ENCODE data around the gene KCNJ1. TPM values are rescaled to one million over a fixed set of nuclear protein-coding genes. Genes with fewer than 3 reads are reported as not detected.

KCNJ1 gene
- total and polyA plus RNA-seq, 2 experiments from 2014 or later = 0.16 TPM; not detected in 1

DNA sequence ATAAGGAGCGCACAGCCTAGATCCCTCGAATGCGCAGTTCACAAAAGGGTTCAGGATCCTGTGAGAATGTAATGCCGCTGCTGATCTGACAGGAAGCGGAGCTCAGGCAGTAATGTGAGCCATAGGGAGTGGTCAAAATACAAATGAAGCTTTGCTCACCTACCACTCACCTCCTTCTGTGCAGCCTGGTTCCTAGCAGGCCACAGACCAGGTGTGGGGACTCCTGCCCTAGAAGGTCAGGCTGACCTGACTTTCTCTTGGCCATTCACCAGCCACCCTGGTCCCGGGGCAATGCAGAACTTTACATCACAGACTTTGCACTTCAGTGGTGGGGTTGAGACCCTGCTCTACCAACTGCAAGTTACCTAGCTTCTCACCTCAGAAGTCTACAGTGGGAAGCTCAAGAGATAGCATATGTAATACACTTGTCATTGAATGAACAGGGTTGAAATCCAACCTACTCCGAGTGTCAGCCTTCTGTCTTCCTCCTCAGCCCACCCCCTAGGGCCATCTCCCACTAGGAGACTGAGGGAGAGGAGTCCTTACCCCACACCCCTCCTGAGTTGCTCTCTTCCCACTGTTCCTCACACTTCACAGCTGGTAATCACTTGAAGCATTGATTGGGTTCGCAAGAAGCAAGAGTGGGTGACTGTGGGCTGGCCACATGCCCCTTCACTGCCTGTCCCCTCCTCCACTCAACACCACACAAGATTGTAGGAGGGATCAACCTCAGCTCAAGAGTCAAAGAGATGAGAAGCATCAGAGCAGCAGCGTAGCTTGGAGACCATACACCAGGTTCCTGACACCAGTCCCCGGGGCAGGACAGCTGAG, 2.0 kb upstream of the KCNJ1 start:
- Mint-ChIP-seq H3K27ac (no peak overlapping the region), H3K9me3 (no peaks in the 10 kb centered on the region; the same call in 2 of the 3 replicates), H3K27me3 (ENCODE audit: insufficient read depth, low read depth, poor library complexity) (peaks cover 21% of the 10 kb centered on the region), H3K4me3 (no peak overlapping the region), H3K36me3 (ENCODE audit: low read depth) (peaks cover 2% of the 10 kb centered on the region; the same call in 2 of the 3 replicates), H3K4me1 (peaks cover 41% of the 10 kb centered on the region)
- TF ChIP-seq ETS1 (IDR thresholded peaks at IDR 0.05) (no peak), CREB1 (CRISPR knock-in tag; IDR thresholded peaks at IDR 0.05; ENCODE audit: low read depth) (no peak), NANOG (IDR thresholded peaks at IDR 0.05; ENCODE audit: borderline replicate concordance) (no peak), POLR2AphosphoS5 (IDR thresholded peaks at IDR 0.05; ENCODE audit: low read depth) (no peak), STAT1 (IDR thresholded peaks at IDR 0.05; ENCODE audit: unreplicated experiment) (no peak), EZH2phosphoT487 (IDR thresholded peaks at IDR 0.05; ENCODE audit: unreplicated experiment) (no peak), JUNB (IDR thresholded peaks at IDR 0.05; ENCODE audit: unreplicated experiment) (no peak)
- Histone ChIP-seq H3K79me2 (replicated peaks; ENCODE audit: insufficient read depth) (no peaks in the 10 kb centered on the region), H3K4me3 (no peak overlapping the region), H2AFZ (no peak overlapping the region), H4K20me1 (replicated peaks; ENCODE audit: insufficient read depth) (no peaks in the 10 kb centered on the region), H3K9me2 (ENCODE audit: insufficient read depth) (peaks cover 13% of the 10 kb centered on the region), H3K27me3 (ENCODE audit: insufficient read depth) (peaks cover 9% of the 10 kb centered on the region; the same call in 1 of the 2 replicates), H3K27ac (ENCODE audit: low read depth) (no peak overlapping the region), H3K36me3 (ENCODE audit: insufficient read depth) (no peaks in the 10 kb centered on the region), H3F3A (replicated peaks; ENCODE audit: low read depth) (0 out of 2 replicates have a peak, but pooled peaks cover 4% of the 10 kb centered on the region), H3K4me2 (no peak overlapping the region), H3K4me1 (ENCODE audit: insufficient read depth) (peaks cover 22% of the 10 kb centered on the region)
- ATAC-seq (no peak), DNase-seq (ENCODE audit: low spot score) (no peak)

DNA sequence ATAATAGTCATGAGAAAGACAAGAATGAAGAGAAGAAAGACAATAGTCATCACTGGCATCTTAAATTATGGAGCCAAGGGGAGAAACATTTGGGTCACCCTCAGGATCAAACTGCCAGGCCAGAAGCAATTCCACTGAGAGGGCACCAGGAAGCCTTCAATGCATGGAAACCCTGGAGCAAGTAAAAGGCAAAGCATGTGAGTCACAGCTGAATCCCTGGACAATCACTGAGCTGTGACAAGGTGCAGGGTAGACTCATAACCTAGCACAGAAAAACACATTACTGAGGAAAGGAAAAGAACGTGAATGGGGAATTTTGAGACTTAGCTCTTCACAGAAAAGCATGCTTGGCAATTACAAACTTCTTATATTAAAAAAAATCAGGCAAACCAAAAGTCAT, 1.6 kb downstream of the KCNJ1 start:
- H3K4me2 ChIP-seq = no peak overlapping the region
- H3K79me2 ChIP-seq (replicated peaks; ENCODE audit: insufficient read depth) = no peaks in the 10 kb centered on the region
- H3K36me3 ChIP-seq (ENCODE audit: insufficient read depth) = no peaks in the 10 kb centered on the region
- H3K27me3 Mint-ChIP-seq (ENCODE audit: insufficient read depth, low read depth, poor library complexity) = peaks cover 12% of the 10 kb centered on the region
- H3K4me3 Mint-ChIP-seq = no peak overlapping the region
- H3K4me1 ChIP-seq (ENCODE audit: insufficient read depth) = peaks cover 14% of the 10 kb centered on the region
- no peaks in the 10 kb centered on the region; the same call in 2 of the 3 replicates for H3K9me3 Mint-ChIP-seq
- peaks cover 2% of the 10 kb centered on the region; the same call in 2 of the 3 replicates for H3K36me3 Mint-ChIP-seq (ENCODE audit: low read depth)
- peaks cover 13% of the 10 kb centered on the region for H3K9me2 ChIP-seq (ENCODE audit: insufficient read depth)
- 0 out of 2 replicates have a peak, but pooled peaks cover under 1% of the 10 kb centered on the region for H3F3A ChIP-seq (replicated peaks; ENCODE audit: low read depth)
- H3K27ac Mint-ChIP-seq = no peak overlapping the region
- H4K20me1 ChIP-seq (replicated peaks; ENCODE audit: insufficient read depth) = no peaks in the 10 kb centered on the region
- no peak overlapping the region for H2AFZ ChIP-seq
- H3K4me1 Mint-ChIP-seq = peaks cover 21% of the 10 kb centered on the region
- no peak overlapping the region for H3K27ac ChIP-seq (ENCODE audit: low read depth)
- DNase-seq (ENCODE audit: low spot score) = no peak
- no peak overlapping the region for H3K4me3 ChIP-seq
- no peaks in the 10 kb centered on the region for H3K27me3 ChIP-seq (ENCODE audit: insufficient read depth)
- ATAC-seq = no peak
- no peak for TF ChIP-seq POLR2AphosphoS5 (IDR thresholded peaks at IDR 0.05; ENCODE audit: low read depth)
- no peak for TF ChIP-seq ETS1 (IDR thresholded peaks at IDR 0.05)
- no peak for TF ChIP-seq STAT1 (IDR thresholded peaks at IDR 0.05; ENCODE audit: unreplicated experiment)
- no peak for TF ChIP-seq CTCF (conservative IDR thresholded peaks at IDR 0.05; ENCODE audit: low read depth in 2 of 2)
- TF ChIP-seq NANOG (IDR thresholded peaks at IDR 0.05; ENCODE audit: borderline replicate concordance) = no peak
- no peak for TF ChIP-seq ZNF462 (CRISPR knock-in tag; IDR thresholded peaks at IDR 0.05)
- no peak for TF ChIP-seq JUNB (IDR thresholded peaks at IDR 0.05; ENCODE audit: unreplicated experiment)

All from GM23338 (cell line).